Endothelial cell (in vitro differentiated cells): ENCODE results near the gene USF2. TPM values are rescaled to one million over a fixed set of nuclear protein-coding genes. Genes with fewer than 3 reads are reported as not detected.

Experiments
- DNase-seq: peaks from one replicate; pipeline ENCODE4 v3.0.0; 2021; ENCODE audit warnings: low spot score
- H3K27ac Mint-ChIP-seq: one replicate; pipeline ENCODE4 v1.8.0; 2021; ENCODE audit warnings: mixed read lengths, inconsistent platforms; ENCODE audit not compliant: unreplicated experiment
- H3K27me3 Mint-ChIP-seq: one replicate; pipeline ENCODE4 v1.8.0; 2021; ENCODE audit warnings: mild to moderate bottlenecking, moderate library complexity, mixed read lengths, inconsistent platforms; ENCODE audit not compliant: unreplicated experiment
- H3K36me3 Mint-ChIP-seq: one replicate; pipeline ENCODE4 v1.8.0; 2021; ENCODE audit warnings: mild to moderate bottlenecking, low read depth, mixed read lengths, inconsistent platforms; ENCODE audit not compliant: unreplicated experiment
- H3K4me1 Mint-ChIP-seq: one replicate; pipeline ENCODE4 v1.8.0; 2021; ENCODE audit warnings: mild to moderate bottlenecking, mixed read lengths, inconsistent platforms; ENCODE audit not compliant: unreplicated experiment
- H3K4me3 Mint-ChIP-seq: one replicate; pipeline ENCODE4 v1.8.0; 2021; ENCODE audit warnings: mild to moderate bottlenecking, mixed read lengths, inconsistent platforms; ENCODE audit not compliant: unreplicated experiment
- H3K9me3 Mint-ChIP-seq: one replicate; pipeline ENCODE4 v1.8.0; 2021; ENCODE audit warnings: mixed read lengths, inconsistent platforms; ENCODE audit not compliant: unreplicated experiment
- total RNA-seq: library from RNA; stranded (reverse); fragmentation: NEBNext Ultra II Directional; extraction: Animal tissue kit (Norgen Biotek cat#: 25700); gene quantifications from one replicate; pipeline ENCODE4 v1.2.1, GENCODE V29; 2021; ENCODE audit not compliant: unreplicated experiment
- TF ChIP-seq, protein P1 (sequence below): fragments of 200-600 bp; sonication (generic); IDR thresholded peaks from one replicate; pipeline ENCODE4 v1.5.0; 2021; ENCODE audit warnings: antibody characterized with exemption; ENCODE audit not compliant: unreplicated experiment

The USF2 gene
- total RNA-seq, 1 donor from 2014 or later = 92.2 TPM

DNA sequence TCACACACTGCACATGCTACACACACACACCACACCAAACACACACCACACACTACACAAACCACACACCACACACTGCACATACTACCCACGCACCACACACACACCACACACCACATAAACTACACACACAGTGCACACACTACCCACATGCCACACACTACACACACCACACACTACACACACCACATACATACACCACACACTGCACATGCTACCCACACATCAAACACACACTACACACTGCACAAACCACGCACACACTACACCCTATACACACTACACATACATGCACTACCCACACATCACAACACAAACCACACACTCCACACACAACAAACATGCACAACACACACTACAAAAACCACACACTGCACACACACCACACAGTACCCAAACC is 29.2 kb downstream of the USF2 start:
- no peak for DNase-seq
- no peaks in the 10 kb centered on the region for H3K9me3 Mint-ChIP-seq
- no peak overlapping the region for H3K4me3 Mint-ChIP-seq
- H3K27ac Mint-ChIP-seq = no peak overlapping the region
- TF ChIP-seq, protein P1, sequence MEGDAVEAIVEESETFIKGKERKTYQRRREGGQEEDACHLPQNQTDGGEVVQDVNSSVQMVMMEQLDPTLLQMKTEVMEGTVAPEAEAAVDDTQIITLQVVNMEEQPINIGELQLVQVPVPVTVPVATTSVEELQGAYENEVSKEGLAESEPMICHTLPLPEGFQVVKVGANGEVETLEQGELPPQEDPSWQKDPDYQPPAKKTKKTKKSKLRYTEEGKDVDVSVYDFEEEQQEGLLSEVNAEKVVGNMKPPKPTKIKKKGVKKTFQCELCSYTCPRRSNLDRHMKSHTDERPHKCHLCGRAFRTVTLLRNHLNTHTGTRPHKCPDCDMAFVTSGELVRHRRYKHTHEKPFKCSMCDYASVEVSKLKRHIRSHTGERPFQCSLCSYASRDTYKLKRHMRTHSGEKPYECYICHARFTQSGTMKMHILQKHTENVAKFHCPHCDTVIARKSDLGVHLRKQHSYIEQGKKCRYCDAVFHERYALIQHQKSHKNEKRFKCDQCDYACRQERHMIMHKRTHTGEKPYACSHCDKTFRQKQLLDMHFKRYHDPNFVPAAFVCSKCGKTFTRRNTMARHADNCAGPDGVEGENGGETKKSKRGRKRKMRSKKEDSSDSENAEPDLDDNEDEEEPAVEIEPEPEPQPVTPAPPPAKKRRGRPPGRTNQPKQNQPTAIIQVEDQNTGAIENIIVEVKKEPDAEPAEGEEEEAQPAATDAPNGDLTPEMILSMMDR = no peak
- no peaks in the 10 kb centered on the region for H3K36me3 Mint-ChIP-seq
- H3K4me1 Mint-ChIP-seq = no peaks in the 10 kb centered on the region
- no peaks in the 10 kb centered on the region for H3K27me3 Mint-ChIP-seq

DNA sequence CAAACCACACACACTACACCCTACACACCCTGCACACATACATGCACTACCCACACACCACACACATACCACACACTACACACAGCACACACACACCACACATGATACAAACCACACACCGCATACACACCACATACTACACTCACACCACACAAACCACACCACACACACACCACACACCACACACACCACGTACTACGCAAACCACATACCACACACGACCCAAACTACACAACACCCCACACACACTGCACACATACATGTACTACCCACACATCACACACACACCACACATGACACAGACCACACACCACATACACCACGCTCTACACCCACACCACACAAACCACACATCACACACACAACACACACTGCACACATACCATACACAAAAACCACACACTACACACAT is 29.8 kb downstream of the USF2 start:
- TF ChIP-seq, protein P1 = no peak
- DNase-seq = no peak
- peaks cover 2% of the 10 kb centered on the region for H3K27me3 Mint-ChIP-seq
- no peaks in the 10 kb centered on the region for H3K9me3 Mint-ChIP-seq
- H3K4me3 Mint-ChIP-seq = no peak overlapping the region
- no peaks in the 10 kb centered on the region for H3K36me3 Mint-ChIP-seq
- no peak overlapping the region for H3K27ac Mint-ChIP-seq
- peaks cover 6% of the 10 kb centered on the region for H3K4me1 Mint-ChIP-seq

DNA sequence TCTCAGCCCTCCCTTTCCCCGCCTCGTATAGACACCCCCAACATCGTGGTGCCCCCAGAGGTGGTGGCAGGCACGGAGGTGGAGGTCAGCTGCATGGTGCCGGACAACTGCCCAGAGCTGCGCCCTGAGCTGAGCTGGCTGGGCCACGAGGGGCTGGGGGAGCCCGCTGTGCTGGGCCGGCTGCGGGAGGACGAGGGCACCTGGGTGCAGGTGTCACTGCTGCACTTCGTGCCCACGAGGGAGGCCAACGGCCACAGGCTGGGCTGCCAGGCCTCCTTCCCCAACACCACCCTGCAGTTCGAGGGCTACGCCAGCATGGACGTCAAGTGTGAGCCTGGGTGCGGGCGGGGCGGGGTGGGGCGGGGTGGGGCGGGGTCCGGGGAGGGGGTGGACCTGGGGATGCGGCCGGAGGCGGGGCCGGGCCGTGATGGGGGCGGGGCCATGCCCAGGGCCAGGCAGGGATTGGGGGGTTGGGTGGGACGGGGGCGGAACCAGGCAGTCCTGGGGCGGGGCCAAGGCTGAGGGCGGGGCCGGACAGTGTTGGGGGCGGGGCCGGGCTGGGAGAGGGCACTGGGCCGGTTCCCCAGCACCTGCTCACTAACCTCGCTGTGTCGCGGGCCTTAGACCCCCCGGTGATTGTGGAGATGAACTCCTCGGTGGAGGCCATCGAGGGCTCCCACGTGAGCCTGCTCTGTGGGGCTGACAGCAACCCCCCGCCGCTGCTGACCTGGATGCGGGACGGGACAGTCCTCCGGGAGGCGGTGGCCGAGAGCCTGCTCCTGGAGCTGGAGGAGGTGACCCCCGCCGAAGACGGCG is 31.0 kb downstream of the USF2 start:
- no peak for DNase-seq
- no peak overlapping the region for H3K4me3 Mint-ChIP-seq

DNA sequence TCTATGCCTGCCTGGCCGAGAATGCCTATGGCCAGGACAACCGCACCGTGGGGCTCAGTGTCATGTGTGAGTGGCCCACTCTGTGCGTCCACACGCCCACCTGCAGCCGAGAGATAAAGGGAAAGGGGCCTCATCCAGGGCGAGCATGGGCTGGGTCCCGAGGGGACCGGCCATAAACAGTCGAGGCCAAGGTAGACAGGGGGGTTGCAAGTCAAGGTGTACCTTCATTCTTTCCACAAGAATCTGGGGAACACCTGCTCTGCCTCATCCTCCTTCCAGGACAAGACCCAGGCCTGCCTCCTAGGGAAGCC is 31.5 kb downstream of the USF2 start:
- TF ChIP-seq, protein P1 = no peak
- Mint-ChIP-seq H3K4me3 (no peak overlapping the region), H3K27me3 (peaks cover 2% of the 10 kb centered on the region), H3K9me3 (no peaks in the 10 kb centered on the region), H3K27ac (no peak overlapping the region), H3K4me1 (peaks cover 13% of the 10 kb centered on the region), H3K36me3 (no peaks in the 10 kb centered on the region)
- DNase-seq = no peak

More for the DNA sequence above, 31.0 kb downstream of the USF2 start:
- Mint-ChIP-seq H3K36me3 (no peaks in the 10 kb centered on the region), H3K9me3 (no peaks in the 10 kb centered on the region), H3K27ac (no peak overlapping the region), H3K4me1 (peaks cover 13% of the 10 kb centered on the region), H3K27me3 (peaks cover 2% of the 10 kb centered on the region)
- TF ChIP-seq, protein P1 = no peak

DNA sequence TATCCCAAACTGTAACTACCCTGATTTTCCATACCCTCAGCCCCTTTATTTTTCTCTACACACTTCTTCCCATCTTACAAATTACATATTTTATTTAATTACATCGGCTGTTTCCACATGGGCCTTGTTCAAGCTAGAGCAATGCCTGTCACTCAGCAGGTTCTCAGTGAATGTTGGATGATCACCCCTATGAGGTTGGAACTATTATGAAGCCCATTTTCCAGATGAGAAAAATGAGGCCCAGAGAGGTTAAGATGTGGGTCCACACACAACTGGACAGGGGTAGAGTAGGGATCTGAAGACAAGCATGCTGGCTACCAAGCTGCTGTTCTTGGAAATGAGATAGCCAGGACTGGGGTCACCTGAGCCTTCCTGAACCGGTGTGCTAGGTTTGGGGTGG is 33.2 kb downstream of the USF2 start:
- H3K27ac Mint-ChIP-seq = no peak overlapping the region
- H3K9me3 Mint-ChIP-seq = no peaks in the 10 kb centered on the region
- DNase-seq = no peak
- TF ChIP-seq, protein P1 = no peak
- no peaks in the 10 kb centered on the region for H3K36me3 Mint-ChIP-seq
- no peak overlapping the region for H3K4me3 Mint-ChIP-seq
- H3K27me3 Mint-ChIP-seq = peaks cover 2% of the 10 kb centered on the region
- peaks cover 13% of the 10 kb centered on the region for H3K4me1 Mint-ChIP-seq
